ENCODE results near the gene NRIP3. TPM values are rescaled to one million over a fixed set of nuclear protein-coding genes. Genes with fewer than 3 reads are reported as not detected.

The NRIP3 gene
- total and polyA plus RNA-seq, 9 of the 15 experiments (the other 6 are each of a cell fraction or from before 2014, with no cell fraction given) = 4.4 to 18.7 (median 11.6) TPM

DNA sequence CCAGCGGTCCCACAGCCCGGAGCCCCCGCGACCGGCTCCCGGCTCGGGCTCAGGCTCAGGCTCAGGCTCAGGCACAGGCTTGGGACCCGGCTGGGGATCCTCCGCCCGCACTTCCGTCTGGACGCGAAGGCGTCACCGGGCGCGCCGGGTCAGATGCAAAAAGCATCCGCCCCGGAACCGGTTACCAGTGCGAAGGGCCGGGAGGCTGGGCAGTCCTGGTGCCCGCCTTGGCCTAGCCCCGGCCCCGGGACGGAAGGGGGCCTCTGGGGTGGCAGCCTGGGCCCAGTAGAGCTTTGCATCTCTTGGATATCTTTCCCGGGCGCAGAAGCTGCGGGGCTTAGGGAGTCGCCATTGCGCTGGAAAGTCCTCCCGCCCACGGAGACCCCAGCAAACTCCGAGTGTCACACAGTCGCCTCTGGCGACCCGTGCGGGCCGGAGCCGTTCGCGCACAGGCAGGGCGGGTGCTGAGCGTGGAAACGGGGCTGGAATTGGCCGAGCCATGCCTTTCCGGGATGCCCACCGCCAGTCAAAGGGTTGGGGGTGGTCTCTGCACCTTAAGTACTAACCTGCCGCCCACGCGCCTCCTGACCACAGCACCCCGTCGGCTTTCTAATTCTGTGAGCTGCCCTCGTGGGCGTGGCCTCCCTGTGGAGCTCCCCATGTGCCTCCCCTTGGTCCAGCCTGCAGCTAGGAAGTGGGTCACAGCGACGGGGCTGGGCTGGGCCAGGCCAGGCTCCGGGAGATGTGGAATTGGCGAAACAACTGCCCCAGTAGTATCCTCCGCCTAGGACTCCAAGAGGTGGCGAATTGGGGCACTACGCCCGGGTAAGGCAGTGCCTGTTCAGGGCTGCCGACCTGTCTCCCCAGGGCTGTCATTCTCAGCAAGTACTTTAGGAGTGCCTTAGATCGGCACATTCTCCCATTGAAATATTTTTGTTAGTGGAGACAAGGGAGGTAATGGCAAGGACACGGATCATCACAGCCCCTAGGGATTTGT is 39.2 kb downstream of the NRIP3 start, which contains the start of gene TMEM9B (continued):
- TF ChIP-seq ZNF318 (IDR thresholded peaks at IDR 0.05; ENCODE audit: borderline replicate concordance in 1 of 2, low read depth in 1 of 2) = no peak
- TF ChIP-seq, protein P1, sequence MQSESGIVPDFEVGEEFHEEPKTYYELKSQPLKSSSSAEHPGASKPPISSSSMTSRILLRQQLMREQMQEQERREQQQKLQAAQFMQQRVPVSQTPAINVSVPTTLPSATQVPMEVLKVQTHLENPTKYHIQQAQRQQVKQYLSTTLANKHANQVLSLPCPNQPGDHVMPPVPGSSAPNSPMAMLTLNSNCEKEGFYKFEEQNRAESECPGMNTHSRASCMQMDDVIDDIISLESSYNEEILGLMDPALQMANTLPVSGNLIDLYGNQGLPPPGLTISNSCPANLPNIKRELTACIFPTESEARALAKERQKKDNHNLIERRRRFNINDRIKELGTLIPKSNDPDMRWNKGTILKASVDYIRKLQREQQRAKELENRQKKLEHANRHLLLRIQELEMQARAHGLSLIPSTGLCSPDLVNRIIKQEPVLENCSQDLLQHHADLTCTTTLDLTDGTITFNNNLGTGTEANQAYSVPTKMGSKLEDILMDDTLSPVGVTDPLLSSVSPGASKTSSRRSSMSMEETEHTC (IDR thresholded peaks at IDR 0.05) = peak; percentile 37; the same call in 1 of the 2 replicates
- TF ChIP-seq ZNF707 (CRISPR knock-in tag; conservative IDR thresholded peaks at IDR 0.05) = no peak
- TF ChIP-seq EP400 (IDR thresholded peaks at IDR 0.05) = peak; percentile 94
- no peak for TF ChIP-seq NFE2 (IDR thresholded peaks at IDR 0.05; ENCODE audit: low read depth)
- no peak; the same call in 1 of the 2 replicates for TF ChIP-seq ZBTB17 (CRISPR knock-in tag; IDR thresholded peaks at IDR 0.05)
- 0 out of 2 replicates have a peak, but pooled peaks have one; percentile 14 for TF ChIP-seq CBX1 (IDR thresholded peaks at IDR 0.05; ENCODE audit: low read depth)
- TF ChIP-seq ZNF766 (CRISPR knock-in tag; conservative IDR thresholded peaks at IDR 0.05) = peak; percentile 53; the same call in 1 of the 2 replicates
- no peak for TF ChIP-seq MCM3 (IDR thresholded peaks at IDR 0.05)
- TF ChIP-seq SRSF1 (IDR thresholded peaks at IDR 0.05; ENCODE audit: low read depth, low read length) = 0 out of 2 replicates have a peak, but pooled peaks have one; percentile 50
- no peak for TF ChIP-seq TCFL5 (CRISPR knock-in tag; conservative IDR thresholded peaks at IDR 0.05)
- TF ChIP-seq NR2C1 (IDR thresholded peaks at IDR 0.05) = peak; percentile 98
- TF ChIP-seq NR2C1 (tag; IDR thresholded peaks at IDR 0.05) = peak; percentile 98

All from K562 (cell line).